Measurements from ENCODE around the gene MARK4.

Gene MARK4

GRCh38 chr19:45344621-45345505 lies 93.8 kb downstream of the MARK4 start:
- DNase-seq, result no peak

- DNase-seq, result no peak
Observed at GRCh38 chr19:45345506-45345860, 94.4 kb downstream of the MARK4 start.

- DNase-seq, result no peak
Observed at GRCh38 chr19:45346449-45346848, 95.4 kb downstream of the MARK4 start.

GRCh38 chr19:45347570-45348366 lies 96.7 kb downstream of the MARK4 start:
- DNase-seq, result no peak

- DNase-seq, result no peak
Observed at GRCh38 chr19:45348367-45349125, 97.5 kb downstream of the MARK4 start.

- DNase-seq, result no peak
Observed at GRCh38 chr19:45349126-45349415, 98.0 kb downstream of the MARK4 start.

GRCh38 chr19:45349430-45349941 lies 98.4 kb downstream of the MARK4 start:
- no peak for DNase-seq

- no peak for DNase-seq
Observed at GRCh38 chr19:45350477-45351058, 99.5 kb downstream of the MARK4 start.

GRCh38 chr19:45351401-45351952 lies 100.4 kb downstream of the MARK4 start:
- no peak for DNase-seq

- DNase-seq, result no peak
Observed at GRCh38 chr19:45352062-45352461, 101.0 kb downstream of the MARK4 start.

GRCh38 chr19:45352471-45352870 lies 101.4 kb downstream of the MARK4 start:
- no peak for DNase-seq

GRCh38 chr19:45352914-45353796 lies 102.1 kb downstream of the MARK4 start:
- DNase-seq, result no peak

- DNase-seq, result no peak
Observed at GRCh38 chr19:45354241-45354842, 103.3 kb downstream of the MARK4 start.

Data from fibroblast of upper back skin (primary cell).